Body of pancreas (tissue), 4 donors: ENCODE measurements around the gene ANKLE2. TPM values are rescaled to one million over a fixed set of nuclear protein-coding genes. Genes with fewer than 3 reads are reported as not detected.

ENCODE experiments used
- ATAC-seq: fragments of 150-250 bp; one replicate; pipeline ENCODE4 v1.9.1; 2016
- DNase-seq, 4 donors: peaks; one replicate each; pipeline ENCODE4 v3.0.0-alpha.2; 2019
- H3K27ac ChIP-seq, 4 donors: fragments of 200-600 bp; sonication (generic); 1 replicate in 3 of 4; 2 replicates in 1 of 4; pipeline versions ENCODE4 v1.5.1 to v1.6.1; 2016 to 2019; ENCODE audit warnings: mild to moderate bottlenecking in 1 of 4, mixed read lengths in 1 of 4, moderate library complexity in 1 of 4
- H3K27me3 ChIP-seq, 2 donors: fragments of 200-600 bp; sonication (generic); one replicate each; pipeline ENCODE4 v1.6.0; 2016; ENCODE audit warnings: mild to moderate bottlenecking in 1 of 2
- H3K36me3 ChIP-seq, 2 donors: fragments of 200-600 bp; sonication (generic); replicated peaks in 1 of 2; 2 replicates each; pipeline ENCODE4 v1.5.1; 2016; ENCODE audit warnings: low read depth in 2 of 2; ENCODE audit not compliant: insufficient read depth in 1 of 2
- H3K4me1 ChIP-seq: fragments of 200-600 bp; sonication (generic); one replicate; pipeline ENCODE4 v1.6.0; 2016
- H3K4me3 ChIP-seq, 2 donors: fragments of 200-600 bp; sonication (generic); 1 replicate in 1 of 2; 2 replicates in 1 of 2; pipeline ENCODE4 v1.5.1; 2016 to 2019
- H3K9me3 ChIP-seq, 3 donors: fragments of 200-600 bp; sonication (generic); 1 replicate in 2 of 3; 2 replicates in 1 of 3; pipeline ENCODE4 v1.5.1; 2016
- POLR2A ChIP-seq, 3 donors: fragments of 450-650 bp; IDR thresholded peaks; one replicate each; pipeline ENCODE4 v1.6.1; 2016; ENCODE audit warnings: antibody characterized with exemption in 3 of 3, mild to moderate bottlenecking in 2 of 3
- WGBS, 2 donors: methylation state at CpG; one replicate each; pipeline ENCODE4 v1.1.5; 2017; 5-methylcytosine and 5-hydroxymethylcytosine counted together
- intact Hi-C: fragments of 100-400 bp; cut with DNase I; formaldehyde crosslinking; loops from one replicate; pipeline ENCODE4 v1.15.1; 2023
- total RNA-seq, 2 donors: library from RNA; depleted of rRNA; stranded (reverse); fragments of >200 nt; gene quantifications; one replicate each; pipeline ENCODE4 v1.1.0, GENCODE V29; 2016
- TF ChIP-seq, protein P1 (sequence below), 7 experiments: fragments of 450-650 bp in 4 of 7; fragments of 200-600 bp in 3 of 7; sonication (generic) in 3 of 7; IDR thresholded peaks; one replicate each; pipeline ENCODE4 v1.5.1; 2016 to 2019; ENCODE audit warnings: antibody characterized with exemption in 7 of 7

ANKLE2 gene
- total RNA-seq, 2 donors from 2014 or later = 37.9 to 76.1 TPM

DNA sequence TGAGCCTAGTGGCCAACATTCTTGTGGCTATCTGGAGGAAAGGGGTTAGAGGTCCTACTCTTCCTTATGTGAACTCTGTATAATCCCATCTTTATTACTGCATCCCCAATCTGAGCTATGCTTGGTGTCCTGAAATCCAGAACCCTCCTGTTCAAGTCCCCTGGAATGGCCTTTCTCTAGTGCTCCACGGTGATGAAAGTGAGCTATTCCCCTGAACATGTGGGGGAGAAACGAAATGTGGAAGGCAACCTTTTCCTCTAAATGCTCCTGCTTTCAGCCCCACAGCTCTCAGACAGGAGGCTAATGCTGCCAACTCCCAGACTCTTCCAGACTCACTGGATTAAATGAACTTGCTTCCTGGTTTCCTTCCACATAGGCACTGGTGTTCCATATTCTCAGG is 53.5 kb downstream of the ANKLE2 start:
- no peak overlapping the region for H3K4me3 ChIP-seq
- ATAC-seq (no peak), DNase-seq (no peak)
- no peak overlapping the region for H3K27ac ChIP-seq
- peaks cover 29% of the 10 kb centered on the region for H3K4me1 ChIP-seq
- no peaks in the 10 kb centered on the region for H3K27me3 ChIP-seq
- H3K36me3 ChIP-seq = peaks cover 0 to 3% of the 10 kb centered on the region in 2 donors
- intact Hi-C loops = no loop called here
- H3K9me3 ChIP-seq = no peaks in the 10 kb centered on the region
- TF ChIP-seq, protein P1, sequence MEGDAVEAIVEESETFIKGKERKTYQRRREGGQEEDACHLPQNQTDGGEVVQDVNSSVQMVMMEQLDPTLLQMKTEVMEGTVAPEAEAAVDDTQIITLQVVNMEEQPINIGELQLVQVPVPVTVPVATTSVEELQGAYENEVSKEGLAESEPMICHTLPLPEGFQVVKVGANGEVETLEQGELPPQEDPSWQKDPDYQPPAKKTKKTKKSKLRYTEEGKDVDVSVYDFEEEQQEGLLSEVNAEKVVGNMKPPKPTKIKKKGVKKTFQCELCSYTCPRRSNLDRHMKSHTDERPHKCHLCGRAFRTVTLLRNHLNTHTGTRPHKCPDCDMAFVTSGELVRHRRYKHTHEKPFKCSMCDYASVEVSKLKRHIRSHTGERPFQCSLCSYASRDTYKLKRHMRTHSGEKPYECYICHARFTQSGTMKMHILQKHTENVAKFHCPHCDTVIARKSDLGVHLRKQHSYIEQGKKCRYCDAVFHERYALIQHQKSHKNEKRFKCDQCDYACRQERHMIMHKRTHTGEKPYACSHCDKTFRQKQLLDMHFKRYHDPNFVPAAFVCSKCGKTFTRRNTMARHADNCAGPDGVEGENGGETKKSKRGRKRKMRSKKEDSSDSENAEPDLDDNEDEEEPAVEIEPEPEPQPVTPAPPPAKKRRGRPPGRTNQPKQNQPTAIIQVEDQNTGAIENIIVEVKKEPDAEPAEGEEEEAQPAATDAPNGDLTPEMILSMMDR (IDR thresholded peaks at IDR 0.05) = no peak
- WGBS, 2 donors = 75% methylated on average over 2 of the region's 2 CpGs

DNA sequence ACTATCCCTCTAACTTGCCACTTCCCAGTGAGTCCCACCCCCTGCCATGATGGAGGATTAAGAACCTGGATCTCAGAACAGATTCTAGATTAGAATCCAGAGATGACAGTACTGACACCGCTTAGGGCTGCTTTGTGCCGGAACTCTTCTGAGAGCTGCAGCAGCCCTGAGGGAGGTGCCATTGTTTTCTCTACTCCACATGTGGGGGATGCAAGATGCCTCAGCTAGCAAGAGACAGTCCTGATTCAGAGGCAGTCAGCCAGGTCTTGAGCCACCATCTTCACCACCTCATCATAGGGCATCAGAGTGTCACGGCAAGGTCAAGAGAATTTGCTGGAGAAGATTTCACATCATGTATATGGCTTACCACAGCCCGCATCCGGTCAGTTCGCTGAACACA is 54.4 kb downstream of the ANKLE2 start:
- WGBS, 2 donors = 89 to 93% methylated on average over 5 to 6 of the region's 6 CpGs
- ATAC-seq (no peak), DNase-seq (no peak)
- intact Hi-C loops = no loop called here
- no peak for TF ChIP-seq POLR2A (IDR thresholded peaks at IDR 0.05)
- TF ChIP-seq, protein P1 (IDR thresholded peaks at IDR 0.05) = no peak
- Histone ChIP-seq H3K36me3 (peaks cover 0 to 3% of the 10 kb centered on the region in 2 donors), H3K27ac (no peak overlapping the region), H3K9me3 (no peaks in the 10 kb centered on the region), H3K4me3 (no peak overlapping the region), H3K27me3 (no peaks in the 10 kb centered on the region), H3K4me1 (peaks cover 20% of the 10 kb centered on the region)

DNA sequence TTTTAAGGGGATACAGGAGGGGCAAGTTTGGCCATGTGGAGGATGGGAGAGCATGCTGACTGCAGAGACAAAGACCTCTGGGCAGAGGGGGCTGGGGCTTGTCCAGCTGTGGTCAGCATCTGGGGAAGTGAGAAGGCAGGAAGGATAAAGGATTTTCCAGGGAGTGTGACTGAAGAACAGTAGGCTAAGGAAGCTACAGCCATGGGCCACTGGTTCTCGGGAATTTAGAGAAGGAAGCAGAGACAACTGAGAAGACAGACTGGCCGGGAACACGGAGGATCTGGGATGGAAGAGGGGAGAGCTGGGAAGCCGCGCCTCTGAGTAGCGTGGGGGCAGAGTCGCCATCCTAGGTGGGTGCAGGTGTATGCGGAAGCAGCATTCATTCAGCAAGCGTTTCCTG is 58.0 kb downstream of the ANKLE2 start:
- ATAC-seq (no peak), DNase-seq (no peak)
- H3K27me3 ChIP-seq = no peaks in the 10 kb centered on the region
- no peak overlapping the region for H3K4me3 ChIP-seq
- intact Hi-C loops = no loop called here
- no peak overlapping the region for H3K27ac ChIP-seq
- TF ChIP-seq POLR2A (IDR thresholded peaks at IDR 0.05) = no peak
- TF ChIP-seq, protein P1 (IDR thresholded peaks at IDR 0.05) = no peak
- WGBS, 2 donors = 95% methylated on average over 9 of the region's 9 CpGs
- H3K4me1 ChIP-seq = peaks cover 6% of the 10 kb centered on the region
- H3K9me3 ChIP-seq = no peaks in the 10 kb centered on the region
- H3K36me3 ChIP-seq = peaks cover 0 to 3% of the 10 kb centered on the region in 2 donors

DNA sequence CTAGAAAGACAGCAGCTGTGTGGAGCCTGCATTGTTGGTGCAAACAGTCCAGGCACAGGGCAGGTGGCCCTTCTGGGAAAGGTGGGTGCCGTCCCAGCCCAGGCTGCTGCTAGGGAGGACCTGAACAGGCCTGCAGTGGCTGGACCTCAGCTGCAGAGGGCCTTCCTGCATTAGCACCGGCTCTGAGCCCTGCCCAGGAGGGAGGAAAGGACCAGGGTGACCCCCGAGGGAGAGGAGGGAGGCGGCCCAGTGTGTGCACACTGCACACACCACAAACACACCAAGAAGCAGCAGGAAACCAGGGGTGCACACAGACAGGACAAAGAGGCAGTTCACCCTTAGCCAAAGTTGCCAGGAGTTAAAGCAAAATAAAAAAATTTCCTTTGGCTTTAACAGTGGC is 59.0 kb downstream of the ANKLE2 start:
- WGBS, 2 donors = 62 to 80% methylated on average over 1 to 4 of the region's 4 CpGs
- Histone ChIP-seq H3K27me3 (no peaks in the 10 kb centered on the region), H3K4me1 (peaks cover 6% of the 10 kb centered on the region), H3K4me3 (no peak overlapping the region), H3K27ac (no peak overlapping the region), H3K36me3 (peaks cover 0 to 3% of the 10 kb centered on the region in 2 donors), H3K9me3 (no peaks in the 10 kb centered on the region)
- intact Hi-C loops = no loop called here
- ATAC-seq (no peak), DNase-seq (no peak)
- no peak for TF ChIP-seq POLR2A (IDR thresholded peaks at IDR 0.05)
- TF ChIP-seq, protein P1 (IDR thresholded peaks at IDR 0.05) = no peak

DNA sequence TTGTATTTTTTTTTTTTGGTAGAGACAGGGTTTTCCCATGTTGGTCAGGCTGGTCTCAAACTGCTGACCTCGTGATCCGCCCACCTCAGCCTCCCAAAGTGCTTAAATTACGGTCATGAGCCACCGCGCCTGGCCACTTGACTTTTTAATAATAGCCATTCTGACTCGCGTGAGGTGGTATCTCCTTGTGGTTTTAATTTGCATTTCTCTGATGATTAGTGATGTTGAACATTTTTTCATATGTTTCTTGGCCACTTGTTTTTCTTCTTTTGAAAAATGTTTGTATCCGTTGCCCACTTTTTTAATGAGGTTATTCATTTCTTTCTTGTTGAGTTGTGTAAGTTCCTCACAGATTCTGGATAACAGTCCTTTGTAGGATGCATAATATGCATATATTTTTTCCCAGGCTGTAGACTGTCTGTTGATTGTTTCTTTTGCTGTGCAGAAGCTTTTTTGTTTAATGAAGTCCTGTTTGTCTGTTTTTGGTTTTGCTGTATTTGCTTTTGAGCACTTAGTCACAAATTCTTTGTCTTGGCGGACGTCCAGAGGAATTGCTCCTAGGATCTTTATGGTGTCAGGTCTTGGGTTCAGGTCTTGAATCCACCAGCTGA is 61.3 kb downstream of the ANKLE2 start:
- WGBS, 2 donors = 93% methylated on average over 10 of the region's 10 CpGs
- H3K4me1 ChIP-seq = peaks cover 6% of the 10 kb centered on the region
- no peaks in the 10 kb centered on the region for H3K9me3 ChIP-seq
- no peaks in the 10 kb centered on the region for H3K27me3 ChIP-seq
- no peak overlapping the region for H3K27ac ChIP-seq
- no peak for TF ChIP-seq POLR2A (IDR thresholded peaks at IDR 0.05)
- H3K36me3 ChIP-seq = peaks cover 0 to 4% of the 10 kb centered on the region in 2 donors
- H3K4me3 ChIP-seq = no peak overlapping the region
- ATAC-seq = no peak
- intact Hi-C loops = no loop called here
- no peak for DNase-seq
